HG02623 (cell line): Measurements from ENCODE around the gene PREX1.

Source experiments
- ATAC-seq: cut with Tn5 transposase; IDR thresholded peaks from one replicate; pipeline ENCODE4 v1.9.1; 2021; ENCODE audit warnings: moderate library complexity; ENCODE audit not compliant: unreplicated experiment

The PREX1 gene

GRCh38 chr20:48642105-48642880 lies 185.5 kb downstream of the PREX1 start:
- no peak for ATAC-seq

DNA sequence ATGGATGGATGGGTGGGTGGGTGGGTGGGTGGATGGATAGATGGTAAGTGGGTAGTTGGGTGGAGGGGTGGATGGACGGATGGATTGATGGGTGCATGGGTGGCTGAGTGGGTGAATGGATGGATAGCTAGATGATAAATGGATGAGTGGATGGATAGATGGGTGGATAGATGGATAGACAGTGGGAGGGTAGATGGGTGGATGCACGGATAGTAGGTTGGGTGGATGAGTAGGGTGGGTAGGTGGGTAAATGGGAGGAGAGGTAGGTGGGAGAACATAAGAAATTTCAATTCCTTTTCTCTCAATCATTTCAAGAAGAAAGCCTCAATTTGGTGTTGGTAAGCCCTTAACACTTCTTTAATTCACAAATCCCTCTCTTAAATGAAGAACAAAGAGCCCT lies 186.9 kb downstream of the PREX1 start:
- no peak for ATAC-seq

- no peak for ATAC-seq
These were observed 187.9 kb downstream of the PREX1 start for GRCh38 chr20:48639899-48640298.

GRCh38 chr20:48638546-48638945 lies 189.3 kb downstream of the PREX1 start:
- no peak for ATAC-seq

DNA sequence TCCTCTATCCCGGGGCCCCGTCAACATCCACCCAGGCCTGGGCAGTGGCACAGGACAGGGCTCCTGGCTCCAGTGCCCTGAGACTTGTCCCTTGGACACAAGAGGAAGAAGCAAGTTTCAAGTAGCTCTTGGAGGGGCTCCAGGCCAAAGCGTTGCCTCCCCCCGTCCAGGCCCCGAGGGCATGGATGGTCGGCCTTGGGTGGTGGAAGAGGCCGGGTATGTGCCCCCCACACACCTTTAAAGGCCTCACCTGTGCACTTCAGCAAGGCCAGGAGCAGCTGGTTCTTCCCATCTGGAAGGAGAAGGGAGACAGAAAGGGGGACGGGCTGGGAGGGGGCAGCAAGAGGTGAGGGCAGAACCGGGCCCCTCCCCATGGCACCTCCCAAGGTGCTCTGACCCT lies 190.3 kb downstream of the PREX1 start:
- no peak for ATAC-seq

DNA sequence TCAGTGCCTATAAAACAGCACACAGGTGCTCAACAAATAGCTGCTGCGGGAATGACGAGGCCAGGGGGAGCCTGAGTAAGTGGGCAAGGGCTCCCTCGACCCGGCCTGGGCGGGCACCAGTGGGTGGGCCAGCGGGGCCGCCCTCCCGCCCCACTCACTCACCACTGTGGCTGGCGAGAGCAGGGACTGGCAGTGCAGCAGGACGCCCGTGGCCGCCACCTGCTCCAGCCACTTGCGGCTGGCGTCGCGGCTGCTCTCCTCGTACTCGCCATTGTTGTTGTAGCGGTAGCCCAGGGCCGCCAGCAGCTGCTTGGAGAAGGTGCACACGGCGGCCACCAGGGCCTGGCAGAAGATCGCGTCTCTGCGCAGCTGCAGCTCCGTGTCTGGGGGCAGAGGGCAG lies 191.5 kb downstream of the PREX1 start:
- no peak for ATAC-seq

DNA sequence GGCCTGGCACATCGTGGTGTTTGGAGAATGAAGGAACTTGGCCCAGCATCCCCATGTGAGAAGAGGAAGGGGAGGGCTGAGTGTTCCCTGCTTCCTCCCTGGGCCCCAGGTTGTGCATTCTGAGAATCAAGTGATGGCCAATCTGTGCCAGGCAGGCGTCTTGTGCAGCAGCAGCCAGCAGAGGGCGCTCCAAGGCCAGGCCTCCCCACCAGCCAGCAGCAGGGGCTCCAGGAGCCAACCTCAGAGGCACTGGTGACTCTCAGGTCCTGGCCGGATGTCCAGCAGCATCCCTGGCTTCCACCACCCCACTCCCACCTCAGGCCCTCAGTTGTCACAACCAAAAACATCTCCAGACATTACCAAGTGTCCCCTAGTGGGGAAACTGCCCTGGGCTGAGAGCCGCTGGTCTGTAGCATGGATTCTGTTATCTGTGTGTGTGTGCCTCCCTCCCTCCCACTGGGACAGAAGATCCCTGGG lies 192.0 kb downstream of the PREX1 start:
- no peak for ATAC-seq

- no peak for ATAC-seq
These were observed 192.4 kb downstream of the PREX1 start for GRCh38 chr20:48635361-48635760.

- ATAC-seq = no peak
These were observed 193.2 kb downstream of the PREX1 start for GRCh38 chr20:48634641-48635040.

GRCh38 chr20:48633620-48634257 lies 194.1 kb downstream of the PREX1 start:
- ATAC-seq = no peak

DNA sequence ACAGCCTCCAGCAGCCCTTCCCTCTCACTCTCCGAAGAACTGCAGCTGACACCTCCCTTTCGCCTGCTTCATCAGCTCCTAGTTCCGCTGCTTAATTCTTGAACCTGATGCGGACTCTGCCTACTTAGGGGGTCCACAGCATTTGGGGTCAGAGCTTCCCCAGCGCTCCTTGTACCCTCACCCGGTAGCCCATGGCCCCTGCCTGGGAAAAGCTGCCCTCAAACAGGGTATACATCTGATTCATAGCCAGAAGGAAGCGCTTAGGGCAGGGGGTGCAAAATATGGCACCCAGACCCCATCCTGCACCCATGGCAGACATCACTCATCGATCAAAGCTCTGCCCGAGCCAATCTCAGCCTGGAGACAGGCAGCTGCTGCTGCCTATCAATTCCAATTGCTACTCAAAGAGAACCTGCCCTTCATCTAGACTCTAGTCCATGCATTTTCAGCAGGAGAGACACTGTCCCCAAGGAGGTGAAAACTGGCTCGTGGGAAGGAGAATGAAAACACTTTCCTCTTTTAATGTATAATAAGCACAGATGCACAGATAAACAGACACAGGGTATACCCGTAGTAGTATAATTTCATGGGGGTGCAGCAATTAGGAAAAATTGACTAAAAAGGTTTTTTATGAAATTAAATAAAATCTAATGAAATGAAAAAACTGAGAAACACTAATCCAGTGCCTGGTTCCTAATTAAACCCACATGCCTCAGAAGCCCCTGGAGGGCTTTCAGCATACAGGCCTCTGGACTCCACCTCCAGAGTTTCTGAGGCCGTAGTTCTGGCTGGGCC lies 194.8 kb downstream of the PREX1 start:
- no peak for ATAC-seq

DNA sequence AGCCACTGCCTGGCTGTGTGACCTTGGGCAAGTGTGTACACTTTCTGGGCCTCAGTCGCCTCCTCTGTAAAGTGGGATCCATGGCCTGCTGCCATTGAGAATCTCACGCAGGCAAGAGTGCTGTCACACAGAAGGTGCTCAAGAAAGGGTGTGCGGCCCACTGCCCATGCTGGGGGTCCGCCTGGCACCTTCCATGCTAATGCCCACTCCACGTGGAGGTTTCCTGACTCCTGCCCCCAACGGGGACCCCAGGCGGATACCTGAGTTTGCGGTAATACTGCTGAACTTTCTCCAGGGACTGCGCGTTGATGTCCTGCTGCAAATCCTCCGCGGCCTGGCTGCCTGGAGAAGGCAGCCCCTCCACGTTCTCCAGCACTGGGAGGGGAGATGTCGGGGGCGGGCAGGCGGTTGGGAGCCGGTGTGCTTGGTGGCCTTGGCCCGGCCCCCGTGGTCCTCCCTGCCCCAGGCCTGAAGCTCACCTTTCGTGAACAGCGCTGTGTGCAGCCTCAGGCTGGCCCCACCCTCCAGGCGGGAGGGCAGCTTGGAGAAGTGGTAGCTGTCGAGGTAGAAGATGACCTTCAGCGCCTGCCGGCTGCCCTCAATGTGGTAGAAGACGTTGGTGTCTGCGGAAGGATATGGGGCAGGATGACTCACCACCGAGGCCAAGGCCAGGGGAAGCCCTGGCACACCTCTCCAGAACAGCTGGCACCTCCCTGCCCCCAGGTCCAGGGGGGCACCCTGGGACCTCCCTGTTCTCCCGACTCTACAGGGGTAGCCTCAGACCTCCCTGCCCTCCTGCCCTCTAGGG lies 195.6 kb downstream of the PREX1 start:
- ATAC-seq = no peak

DNA sequence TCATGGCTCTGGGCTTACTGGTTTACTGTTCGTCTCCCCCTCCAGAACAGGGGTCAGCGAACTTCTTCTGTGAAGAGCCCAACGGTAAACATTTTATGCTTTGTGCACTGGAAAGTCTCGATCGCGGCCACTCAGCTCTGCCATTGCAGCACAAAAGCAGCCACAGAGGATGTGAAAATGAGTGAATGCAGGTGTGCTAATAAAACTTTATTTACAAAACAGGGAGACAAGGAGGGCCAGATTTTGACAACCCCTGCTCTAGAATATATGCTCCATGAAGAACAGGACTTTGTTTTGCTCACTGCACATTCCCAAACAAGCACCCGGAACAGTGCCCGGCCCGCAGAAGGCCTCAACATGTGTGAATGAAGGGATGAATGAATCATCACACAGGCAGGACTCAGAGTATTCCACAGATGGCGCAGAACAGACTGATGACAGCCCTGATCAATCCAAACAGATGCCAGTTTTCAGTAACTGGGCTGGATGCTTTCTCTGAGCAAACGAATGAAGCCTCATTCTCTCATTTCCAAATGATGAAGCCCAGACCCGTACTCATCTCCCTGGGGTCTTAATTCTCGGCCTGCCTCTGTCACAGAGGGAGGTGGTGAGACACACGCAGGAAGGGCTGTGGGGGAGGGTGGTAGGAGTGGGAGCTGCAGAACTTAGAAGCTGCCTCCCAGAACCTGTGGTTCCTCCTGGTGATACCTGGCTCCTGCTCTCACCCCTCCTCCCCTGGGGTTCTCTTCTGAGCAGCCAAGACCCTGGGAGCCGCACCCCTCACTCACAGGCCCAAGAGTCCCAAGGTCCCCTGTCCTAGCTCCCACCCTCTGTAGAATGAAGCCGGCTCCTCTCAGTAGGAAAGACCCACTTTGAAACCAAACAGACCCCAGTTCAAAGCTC lies 196.4 kb downstream of the PREX1 start:
- ATAC-seq = no peak

DNA sequence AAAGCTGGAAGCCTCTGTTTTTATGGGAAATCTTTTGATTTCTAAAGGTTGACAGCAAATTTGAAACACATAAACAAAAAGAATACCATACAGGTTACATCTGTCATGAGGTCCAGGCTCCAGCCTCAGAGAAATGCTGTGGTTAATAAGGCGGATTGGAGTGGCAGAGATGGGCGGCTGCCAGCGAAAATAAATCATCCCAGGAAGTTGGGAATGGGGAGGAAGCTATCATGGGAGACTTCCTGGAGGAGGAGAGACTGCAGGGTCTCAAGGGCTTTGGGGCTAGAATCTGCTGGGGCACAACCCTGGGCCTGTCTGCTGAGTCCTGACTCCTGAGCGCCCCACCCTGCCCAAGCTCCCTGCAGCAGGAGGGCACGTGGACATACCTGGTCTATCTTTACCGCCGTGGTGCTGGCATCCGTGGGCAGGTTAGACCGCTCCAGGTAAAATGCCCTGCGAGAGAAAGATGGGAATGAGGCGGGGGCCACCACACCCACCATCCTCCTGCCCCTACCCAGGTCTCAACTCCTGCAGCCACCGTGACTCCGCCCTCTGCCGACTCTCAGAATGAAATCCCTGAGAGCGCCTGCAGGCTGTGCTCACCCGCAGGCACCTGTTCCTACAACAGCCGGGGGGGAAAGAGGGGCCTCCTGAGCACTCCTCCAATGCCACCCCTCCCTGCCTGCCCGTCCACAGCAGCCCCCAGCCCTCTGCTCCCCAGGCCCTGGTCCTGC lies 197.3 kb downstream of the PREX1 start:
- ATAC-seq = no peak

DNA sequence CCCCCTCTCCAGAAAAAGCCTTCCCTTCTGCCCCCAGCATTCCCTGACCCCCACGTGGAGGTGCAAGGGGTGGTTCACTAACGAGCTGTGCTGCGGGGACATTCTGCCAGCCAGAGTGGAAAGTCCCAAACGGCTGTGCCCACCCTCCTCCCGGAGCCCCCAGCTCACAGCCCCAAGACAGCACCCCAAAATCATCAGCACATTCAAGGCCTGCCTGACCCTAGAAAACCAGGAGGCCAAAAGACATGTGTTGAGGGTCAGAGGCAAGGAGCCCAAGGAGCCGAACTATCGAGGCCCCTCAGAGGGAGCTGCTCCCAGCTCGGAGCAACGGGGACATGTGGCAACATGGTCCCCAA lies 197.9 kb downstream of the PREX1 start:
- no peak for ATAC-seq

DNA sequence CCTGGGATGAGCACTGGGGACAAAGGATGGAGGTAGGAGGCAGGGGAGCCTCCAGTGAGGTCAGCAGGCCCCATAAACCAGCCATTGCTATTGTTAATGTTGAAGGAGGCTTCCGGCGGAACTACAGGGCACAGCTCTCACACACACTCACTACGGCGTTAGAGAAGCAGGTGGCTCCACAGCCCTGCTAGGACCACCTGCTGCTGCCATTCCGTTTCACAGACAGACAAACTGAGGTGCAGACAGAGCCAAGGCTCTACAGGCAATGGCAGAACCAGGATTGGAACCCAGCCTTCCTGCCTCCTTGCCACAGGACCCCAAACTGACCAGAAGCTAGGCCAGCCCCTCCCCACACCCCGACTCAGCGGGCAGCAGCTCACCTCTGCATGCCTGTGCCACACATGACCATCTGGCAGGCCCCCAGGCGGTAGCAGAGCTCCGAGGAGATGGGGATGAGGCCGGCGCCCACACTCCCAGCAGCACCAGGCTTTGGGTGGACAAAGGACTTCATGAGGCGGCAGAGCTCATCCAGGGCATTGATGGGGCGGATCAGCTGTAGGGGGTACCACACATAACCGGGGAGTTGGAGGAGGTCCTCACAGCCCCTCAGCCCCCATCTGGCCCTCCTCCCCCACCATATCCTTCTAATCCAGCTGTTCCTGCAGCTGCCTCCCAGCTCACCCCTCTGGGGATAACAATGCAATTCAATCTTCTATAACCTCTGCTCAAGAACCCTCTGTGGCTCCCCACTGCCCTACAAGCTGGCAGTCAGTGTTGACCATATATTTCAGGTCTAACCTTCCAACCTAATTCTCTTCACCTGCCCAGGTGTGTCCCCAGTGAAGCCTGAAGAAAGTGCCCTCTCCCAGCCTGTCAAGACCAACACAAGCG lies 198.5 kb downstream of the PREX1 start:
- ATAC-seq = no peak

- no peak for ATAC-seq
These were observed 200.1 kb downstream of the PREX1 start for GRCh38 chr20:48627737-48628128.
